HUDEP-2 (cell line): ENCODE results near the gene TNRC6C.
A peak's percentile ranks its signal among the peaks of the same experiment; 100 is the strongest.

Experiments used
- DNase-seq, 76 experiments: peaks; one replicate each; lab custom pipeline; 2025; ENCODE audit not compliant: unreplicated experiment in 76 of 76; lab: John Stamatoyannopoulos, UW

Gene TNRC6C

GRCh38 chr17:78006338-78006737, 47.8 kb downstream of the TNRC6C start:
- DNase-seq, result no peak

DNA sequence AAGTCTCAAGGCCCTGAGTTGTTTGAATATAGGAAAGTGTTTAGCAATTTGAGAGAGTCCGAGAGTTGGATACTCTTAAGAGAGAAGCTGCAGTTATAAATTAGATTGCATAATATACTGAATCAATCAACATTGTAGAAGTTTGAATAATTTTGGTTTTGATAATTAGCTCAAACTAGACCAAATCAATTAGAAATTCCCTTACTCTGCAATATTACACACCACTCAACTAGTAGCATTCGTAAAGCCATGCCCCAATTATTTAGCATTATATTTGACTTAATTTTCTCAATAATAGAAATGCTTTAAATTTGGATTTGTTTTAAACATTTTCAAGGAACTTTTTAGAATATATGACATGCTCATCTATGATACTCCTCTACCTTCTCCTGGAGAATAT, 49.1 kb downstream of the TNRC6C start:
- no peak for DNase-seq

- no peak for DNase-seq
Measured at GRCh38 chr17:78010759-78011158, 52.3 kb downstream of the TNRC6C start.

DNA sequence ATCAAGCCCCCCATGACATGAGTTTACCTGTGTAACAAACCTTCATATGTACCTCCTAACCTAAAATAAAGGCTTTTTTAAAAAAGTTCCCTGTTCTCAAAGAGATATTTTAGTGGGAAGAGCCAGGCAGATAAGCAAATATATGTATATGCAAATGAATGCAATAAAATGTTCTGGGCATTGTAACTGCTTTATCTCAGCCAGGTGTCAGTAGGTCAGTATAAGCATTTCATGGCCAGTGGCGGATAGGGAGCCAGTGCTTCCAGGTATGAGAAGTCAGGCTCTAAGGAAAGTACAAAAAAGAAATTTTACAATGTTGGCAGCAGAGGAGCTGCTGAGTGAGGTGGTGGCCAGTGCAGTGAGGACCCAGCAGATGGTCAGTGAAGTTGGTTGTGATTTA, 53.9 kb downstream of the TNRC6C start:
- no peak for DNase-seq

DNA sequence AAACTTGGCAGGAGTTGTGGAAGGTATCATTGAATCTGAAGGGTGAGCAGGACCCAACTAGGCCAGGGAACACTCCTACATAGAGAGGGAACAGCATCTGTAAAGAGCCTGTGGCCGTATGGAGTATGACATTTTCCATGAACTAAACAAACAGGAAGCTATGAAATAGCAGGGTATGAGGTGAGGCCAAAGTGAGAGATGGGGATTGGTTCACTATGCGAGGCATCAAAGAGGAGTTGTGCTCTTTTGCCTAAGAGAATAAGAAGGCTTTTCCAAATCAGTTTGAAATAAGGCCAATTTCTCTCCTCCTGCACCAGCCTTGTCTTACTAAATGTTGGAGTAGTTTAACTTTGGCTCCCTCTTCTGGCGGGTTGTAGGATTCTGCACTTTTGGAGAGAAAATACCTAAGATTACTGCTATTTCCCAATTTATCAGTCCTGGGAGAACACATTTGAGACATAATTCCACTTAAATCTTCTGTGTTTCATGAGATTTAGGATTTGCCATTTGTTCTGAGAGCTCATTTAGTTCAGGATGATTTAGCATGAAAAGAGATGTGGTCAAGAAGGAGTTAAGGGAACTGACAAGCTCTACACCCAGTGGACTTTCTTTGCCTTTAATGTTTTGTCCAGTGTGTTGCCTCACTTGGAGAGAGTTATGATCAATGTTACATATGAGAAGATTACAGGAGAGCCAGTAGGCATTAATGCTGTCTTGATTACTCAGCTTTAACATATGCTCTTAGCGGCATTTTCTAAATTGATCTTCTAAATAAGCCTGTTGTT, 55.4 kb downstream of the TNRC6C start:
- peak in 40 of 76 experiments; percentile 12 to 70 (median 36) for DNase-seq

GRCh38 chr17:78014646-78015045, 56.1 kb downstream of the TNRC6C start:
- no peak for DNase-seq

GRCh38 chr17:78016852-78017251, 58.3 kb downstream of the TNRC6C start:
- DNase-seq, result peak in 10 of 76 experiments; percentile 3 to 42 (median 20)

GRCh38 chr17:78019367-78019975, 61.0 kb downstream of the TNRC6C start:
- peak in 22 of 76 experiments; percentile 2 to 65 (median 32) for DNase-seq

DNA sequence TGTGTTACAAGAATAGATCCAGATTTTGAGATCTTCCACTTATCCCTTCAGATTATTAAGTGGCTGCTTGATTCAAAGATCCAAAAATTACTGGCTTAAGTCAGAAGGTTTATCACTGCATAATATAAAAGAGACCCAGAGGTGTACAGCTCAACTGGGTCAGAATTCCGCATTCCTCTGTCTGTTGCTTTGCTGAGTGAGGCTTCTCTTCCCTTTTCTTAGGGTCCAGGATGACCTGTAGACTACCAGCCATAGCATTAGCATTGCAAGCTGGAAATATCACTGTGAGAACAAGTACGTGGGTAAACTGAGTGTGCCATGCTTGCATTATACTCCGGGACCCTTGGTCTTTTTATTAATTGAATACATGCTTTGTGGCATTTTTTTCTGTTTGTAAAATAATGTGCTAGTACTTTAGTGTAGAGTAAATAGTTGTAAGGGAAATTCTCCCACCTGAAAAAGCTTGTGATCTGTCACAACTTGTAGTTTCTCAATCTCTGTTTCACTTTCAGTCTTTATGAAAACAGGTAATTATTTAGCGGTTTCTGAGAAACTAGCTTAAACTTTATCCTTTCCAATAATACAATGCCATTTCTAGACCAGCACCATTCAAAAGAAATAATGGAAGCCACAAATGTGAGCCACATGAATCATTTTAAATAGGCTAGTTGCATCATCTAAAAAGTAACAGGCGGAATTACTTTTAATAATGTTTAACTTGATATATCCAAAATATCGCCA, 61.6 kb downstream of the TNRC6C start:
- no peak for DNase-seq

- no peak for DNase-seq
Measured at GRCh38 chr17:78020717-78021108, 62.2 kb downstream of the TNRC6C start.

- no peak for DNase-seq
Measured at GRCh38 chr17:78022425-78022824, 63.9 kb downstream of the TNRC6C start.

GRCh38 chr17:78023042-78023441, 64.5 kb downstream of the TNRC6C start:
- DNase-seq, result no peak

- no peak for DNase-seq
Measured at GRCh38 chr17:78026381-78026780, 67.9 kb downstream of the TNRC6C start.

DNA sequence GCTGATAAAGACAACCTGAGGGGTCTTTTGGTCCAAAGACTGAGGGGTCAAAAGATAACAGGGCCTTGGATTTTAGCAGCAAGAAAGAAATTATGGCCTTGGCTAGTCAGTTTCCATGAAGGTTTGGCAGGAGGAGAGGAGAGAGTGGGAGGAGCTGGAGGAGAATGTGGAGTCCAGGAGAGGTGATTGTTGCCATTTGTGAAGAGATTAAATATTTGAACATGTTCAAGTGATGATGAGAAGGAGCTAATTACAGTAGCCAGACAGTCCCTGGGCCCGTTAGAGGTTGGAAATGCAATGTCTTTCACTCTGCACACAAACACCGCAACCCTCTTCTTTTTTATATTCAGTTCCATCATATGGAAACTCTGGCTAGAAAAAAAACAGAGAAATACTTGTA, 68.6 kb downstream of the TNRC6C start:
- no peak for DNase-seq

DNA sequence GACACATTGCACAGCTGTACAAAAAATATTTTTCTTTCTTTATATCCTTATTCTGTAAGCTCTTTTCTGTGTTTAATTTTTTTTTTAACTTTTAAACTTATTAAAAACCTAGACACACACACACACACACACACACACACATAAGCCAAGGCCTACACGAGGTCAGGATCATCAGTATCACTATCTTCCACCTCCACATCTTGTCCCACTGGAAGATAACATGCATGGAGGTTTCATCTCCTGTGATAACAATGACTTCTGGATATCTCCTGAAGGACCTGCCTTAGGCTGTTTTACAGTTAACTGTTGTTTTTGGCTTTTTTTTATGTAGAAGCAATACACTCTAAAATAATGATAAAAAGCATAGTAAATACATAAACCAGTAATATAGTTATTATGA, 71.2 kb downstream of the TNRC6C start:
- peak in 60 of 76 experiments; percentile 7 to 90 (median 54) for DNase-seq

- no peak for DNase-seq
Measured at GRCh38 chr17:78031435-78031834, 72.9 kb downstream of the TNRC6C start.

DNA sequence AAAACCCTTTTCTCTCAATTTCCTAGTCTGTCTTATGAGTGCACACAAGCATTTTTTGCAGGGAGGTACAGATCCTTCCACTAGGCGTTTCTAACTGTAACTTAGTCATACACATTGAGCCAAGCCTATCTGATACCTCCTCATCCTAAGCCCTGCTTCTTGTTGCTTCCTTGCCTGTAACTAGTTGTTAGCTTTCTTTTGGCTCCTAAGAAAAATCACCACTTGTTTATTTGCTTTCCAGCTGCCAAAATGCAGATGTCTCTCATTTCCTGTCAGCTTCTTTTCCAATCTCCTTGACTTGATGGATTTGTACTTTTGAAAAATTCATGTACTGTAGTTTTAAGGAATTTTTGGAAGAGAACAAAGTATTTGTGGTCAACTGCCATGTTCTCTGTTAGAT, 73.7 kb downstream of the TNRC6C start:
- peak in 29 of 76 experiments; percentile 10 to 71 (median 37) for DNase-seq

DNA sequence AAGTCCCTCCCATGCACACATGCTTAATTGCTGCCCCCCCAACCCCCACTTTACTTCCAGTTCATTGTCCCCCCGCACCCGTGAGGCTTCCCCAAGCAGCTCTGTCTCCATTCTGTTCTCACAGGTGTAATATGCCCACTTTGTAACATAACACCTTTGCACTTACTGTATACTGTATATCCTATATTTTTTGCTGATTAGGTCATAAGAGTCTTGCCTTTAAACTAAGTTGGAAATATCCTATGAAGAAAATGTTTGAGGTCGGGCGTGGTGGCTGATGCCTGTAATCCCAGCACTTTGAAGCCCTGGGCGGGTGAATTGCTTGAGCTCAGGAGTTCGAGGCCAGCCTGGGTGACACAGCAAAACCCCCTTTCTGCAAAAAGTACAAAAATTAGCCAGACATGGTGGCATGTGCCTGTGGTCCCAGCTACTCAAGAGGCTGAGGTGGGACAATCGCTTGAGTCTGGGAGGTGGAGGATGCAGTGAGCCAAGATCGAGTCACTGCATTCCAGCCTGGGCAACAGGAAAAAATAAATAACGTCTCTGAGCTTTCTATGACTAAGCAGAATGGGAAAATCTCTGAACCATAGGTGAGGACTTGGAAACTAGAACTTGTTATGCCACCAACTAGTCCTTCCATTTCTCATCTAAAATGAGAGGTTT, 76.1 kb downstream of the TNRC6C start:
- no peak for DNase-seq

GRCh38 chr17:78037280-78037679, 78.8 kb downstream of the TNRC6C start:
- no peak for DNase-seq

- no peak for DNase-seq
Measured at GRCh38 chr17:78038748-78039288, 80.3 kb downstream of the TNRC6C start.

DNA sequence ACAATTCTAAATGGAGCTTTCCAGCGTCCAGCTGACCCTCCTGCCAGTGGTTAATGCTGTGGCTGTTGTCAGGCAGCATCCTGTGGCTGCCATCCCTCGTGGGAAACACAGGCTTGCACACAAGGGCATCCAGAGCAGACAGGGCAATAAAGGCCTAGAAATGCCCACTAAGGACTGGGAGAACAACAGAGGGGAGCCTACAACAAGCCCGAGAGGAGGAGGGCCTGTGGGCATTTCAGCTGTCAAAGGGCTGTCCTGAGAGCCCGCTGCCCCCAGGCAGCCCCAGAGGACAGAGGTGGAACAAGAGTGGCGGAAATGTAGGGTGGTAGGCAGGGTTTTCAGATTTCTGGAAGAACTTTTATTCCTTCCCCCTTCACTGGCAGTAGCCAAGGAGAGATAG, 81.1 kb downstream of the TNRC6C start:
- DNase-seq, result no peak
